C4-2B (cell line): ENCODE measurements around the gene HMG20B.
"Not testable (repeated sequence)": the region's sequence is repeated elsewhere in the genome, so short reads cannot be mapped to it uniquely, and the experiment has no call there.

Experiments
- H3K27ac ChIP-seq: fragments of 450-650 bp; 2 replicates; pipeline ENCODE4 v1.5.1; 2017
- CTCF ChIP-seq: fragments of 450-650 bp; conservative IDR thresholded peaks from 2 replicates; pipeline ENCODE4 v1.5.1; 2017; ENCODE audit warnings: mild to moderate bottlenecking
- ZFX ChIP-seq: fragments of 450-650 bp; IDR thresholded peaks from 2 replicates; pipeline ENCODE4 v1.6.1; 2017

Gene HMG20B

GRCh38 chr19:3528080-3528479, 44.7 kb upstream of the HMG20B start:
- no peak overlapping the region for H3K27ac ChIP-seq
- TF ChIP-seq ZFX (no peak), CTCF (no peak)

- TF ChIP-seq ZFX = no peak
- TF ChIP-seq CTCF = no peak
- no peak overlapping the region for H3K27ac ChIP-seq
These were observed 44.1 kb upstream of the HMG20B start for GRCh38 chr19:3528539-3529211.

- not testable (repeated sequence) for H3K27ac ChIP-seq
These were observed 43.4 kb upstream of the HMG20B start for GRCh38 chr19:3529299-3529698.

GRCh38 chr19:3530389-3530788, 42.4 kb upstream of the HMG20B start:
- no peak overlapping the region for H3K27ac ChIP-seq
- TF ChIP-seq CTCF = no peak

- H3K27ac ChIP-seq = no peak overlapping the region
- TF ChIP-seq ZFX (no peak), CTCF (no peak)
These were observed 41.0 kb upstream of the HMG20B start for GRCh38 chr19:3531716-3532115.

GRCh38 chr19:3532154-3532786, 40.5 kb upstream of the HMG20B start:
- TF ChIP-seq ZFX (no peak), CTCF (no peak)
- H3K27ac ChIP-seq = no peak overlapping the region

- no peak for TF ChIP-seq CTCF
- no peak for TF ChIP-seq ZFX
- H3K27ac ChIP-seq = no peak overlapping the region
These were observed 39.7 kb upstream of the HMG20B start for GRCh38 chr19:3533033-3533432.

- TF ChIP-seq CTCF = no peak
- no peak overlapping the region for H3K27ac ChIP-seq
These were observed 39.1 kb upstream of the HMG20B start for GRCh38 chr19:3533563-3534216.
